ENCODE results near the gene DRG2. TPM values are rescaled to one million over a fixed set of nuclear protein-coding genes. Genes with fewer than 3 reads are reported as not detected.

DRG2 gene
- total RNA-seq, 4 donors from 2014 or later: 29.5 to 55.1 (median 43.3) TPM

- peaks cover 0 to 82% (median 14%) of the 10 kb centered on the region in 3 donors for H3K36me3 ChIP-seq
- WGBS, 2 donors: 74 to 81% methylated on average over 3 of the region's 3 CpGs
These were observed 17.3 kb downstream of the DRG2 start for GRCh38 chr17:18105027-18105426.

GRCh38 chr17:18105595-18105994 lies 17.8 kb downstream of the DRG2 start:
- H3K36me3 ChIP-seq: peaks cover 0 to 76% (median 14%) of the 10 kb centered on the region in 3 donors
- WGBS, 2 donors: 73 to 95% methylated on average over 6 of the region's 6 CpGs
- no peak overlapping the region for H3K4me3 ChIP-seq
- no peak for DNase-seq (ENCODE audit: low spot score in 2 of 2)
- H3K9me3 ChIP-seq: no peaks in the 10 kb centered on the region
- H3K27me3 ChIP-seq: no peaks in the 10 kb centered on the region
- TF ChIP-seq CTCF (IDR thresholded peaks at IDR 0.05): no peak
- TF ChIP-seq EP300 (IDR thresholded peaks at IDR 0.05): no peak
- no peak for TF ChIP-seq POLR2A (IDR thresholded peaks at IDR 0.05)
- H3K4me1 ChIP-seq: no peaks in the 10 kb centered on the region
- no peak overlapping the region for H3K27ac ChIP-seq

More at GRCh38 chr17:18105027-18105426, 17.3 kb downstream of the DRG2 start:
- Histone ChIP-seq H3K27me3 (no peaks in the 10 kb centered on the region), H3K9me3 (no peaks in the 10 kb centered on the region), H3K27ac (no peak overlapping the region), H3K4me1 (no peaks in the 10 kb centered on the region), H3K4me3 (no peak overlapping the region)
- no peak for DNase-seq (ENCODE audit: low spot score in 2 of 2)
- TF ChIP-seq POLR2A (IDR thresholded peaks at IDR 0.05): no peak
- TF ChIP-seq EP300 (IDR thresholded peaks at IDR 0.05): no peak
- TF ChIP-seq CTCF (IDR thresholded peaks at IDR 0.05): no peak

GRCh38 chr17:18106211-18106610 lies 18.5 kb downstream of the DRG2 start:
- no peak for DNase-seq (ENCODE audit: low spot score in 2 of 2)
- Histone ChIP-seq H3K4me3 (no peak overlapping the region), H3K27ac (no peak overlapping the region), H3K27me3 (no peaks in the 10 kb centered on the region), H3K36me3 (peaks cover 0 to 70% (median 10%) of the 10 kb centered on the region in 3 donors), H3K4me1 (no peaks in the 10 kb centered on the region), H3K9me3 (no peaks in the 10 kb centered on the region)
- WGBS, 2 donors: 89 to 90% methylated on average over 9 of the region's 9 CpGs
- no peak for TF ChIP-seq CTCF (IDR thresholded peaks at IDR 0.05)
- TF ChIP-seq EP300 (IDR thresholded peaks at IDR 0.05): no peak
- no peak for TF ChIP-seq POLR2A (IDR thresholded peaks at IDR 0.05)

- no peaks in the 10 kb centered on the region for H3K4me1 ChIP-seq
- H3K27me3 ChIP-seq: no peaks in the 10 kb centered on the region
- H3K27ac ChIP-seq: no peak overlapping the region
- TF ChIP-seq POLR2A (IDR thresholded peaks at IDR 0.05) (no peak), CTCF (IDR thresholded peaks at IDR 0.05) (no peak), EP300 (IDR thresholded peaks at IDR 0.05) (no peak)
- H3K36me3 ChIP-seq: peaks cover 0 to 60% (median 8%) of the 10 kb centered on the region in 3 donors
- 78 to 84% methylated on average over 14 of the region's 14 CpGs for WGBS, 2 donors
- no peaks in the 10 kb centered on the region for H3K9me3 ChIP-seq
- no peak overlapping the region for H3K4me3 ChIP-seq
- no peak for DNase-seq (ENCODE audit: low spot score in 2 of 2)
These were observed 19.5 kb downstream of the DRG2 start for GRCh38 chr17:18107061-18107790.

GRCh38 chr17:18107971-18108370 lies 20.2 kb downstream of the DRG2 start:
- Histone ChIP-seq H3K4me1 (no peaks in the 10 kb centered on the region), H3K36me3 (peaks cover 0 to 54% (median 8%) of the 10 kb centered on the region in 3 donors), H3K27ac (no peak overlapping the region), H3K9me3 (no peaks in the 10 kb centered on the region), H3K4me3 (no peak overlapping the region), H3K27me3 (no peaks in the 10 kb centered on the region)
- no peak for DNase-seq (ENCODE audit: low spot score in 2 of 2)
- 73 to 88% methylated on average over 3 to 5 of the region's 6 CpGs for WGBS, 2 donors
- TF ChIP-seq POLR2A (IDR thresholded peaks at IDR 0.05) (no peak), EP300 (IDR thresholded peaks at IDR 0.05) (no peak), CTCF (IDR thresholded peaks at IDR 0.05) (no peak)
